Stimulated activated CD4-positive, alpha-beta T cell treated with anti-CD3 and anti-CD28 coated beads, TNF-alpha, amount 100 ng/mL, for 48 hours (primary cell): ENCODE data around the gene ZRANB1.

Source experiments
- DNase-seq, 3 donors: peaks; one replicate each; pipeline ENCODE4 v3.0.0-alpha.2; 2020; ENCODE audit warnings: low read depth in 3 of 3

Gene ZRANB1

GRCh38 chr10:124921261-124921660 lies 20.7 kb upstream of the ZRANB1 start:
- DNase-seq = no peak

- no peak for DNase-seq
Observed at GRCh38 chr10:124923684-124924083, 18.2 kb upstream of the ZRANB1 start.

DNA sequence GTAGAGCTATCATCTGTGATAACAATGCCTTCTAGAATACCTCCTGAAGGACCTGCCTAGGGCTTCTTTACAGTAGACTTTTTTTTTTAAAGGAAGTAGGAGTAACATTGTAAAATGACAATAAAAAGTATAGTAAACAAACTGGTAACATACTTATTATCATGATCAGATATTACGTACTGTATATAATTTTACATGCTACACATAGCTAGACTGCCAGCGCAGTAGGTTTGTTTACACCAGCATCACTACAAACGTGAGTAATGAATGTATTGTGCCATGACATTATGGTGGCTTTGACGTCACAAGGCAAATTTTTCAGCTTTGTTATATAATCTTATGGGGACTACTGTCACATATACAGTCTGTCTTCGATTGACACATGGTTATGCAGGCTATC lies 15.4 kb upstream of the ZRANB1 start:
- no peak for DNase-seq

GRCh38 chr10:124928087-124928486 lies 13.8 kb upstream of the ZRANB1 start:
- no peak for DNase-seq

DNA sequence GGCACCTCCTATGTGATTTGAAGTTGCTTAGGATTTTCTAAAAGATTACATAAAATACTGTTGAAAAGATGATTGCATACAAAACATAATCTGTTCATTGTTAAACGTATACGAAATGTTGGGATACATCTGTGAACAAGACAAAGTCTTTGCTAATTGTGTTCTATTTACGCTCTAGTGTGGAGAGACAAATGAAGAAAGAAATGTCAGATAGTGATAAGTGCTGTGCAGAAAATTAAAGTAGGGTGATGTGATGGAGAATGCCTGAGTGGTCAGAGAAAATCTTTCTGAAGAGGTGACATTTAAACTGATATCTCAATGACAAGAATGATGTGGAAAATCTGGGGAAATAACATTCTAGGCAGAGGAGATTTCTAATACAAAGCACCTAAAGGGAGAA lies 13.4 kb upstream of the ZRANB1 start:
- no peak for DNase-seq

DNA sequence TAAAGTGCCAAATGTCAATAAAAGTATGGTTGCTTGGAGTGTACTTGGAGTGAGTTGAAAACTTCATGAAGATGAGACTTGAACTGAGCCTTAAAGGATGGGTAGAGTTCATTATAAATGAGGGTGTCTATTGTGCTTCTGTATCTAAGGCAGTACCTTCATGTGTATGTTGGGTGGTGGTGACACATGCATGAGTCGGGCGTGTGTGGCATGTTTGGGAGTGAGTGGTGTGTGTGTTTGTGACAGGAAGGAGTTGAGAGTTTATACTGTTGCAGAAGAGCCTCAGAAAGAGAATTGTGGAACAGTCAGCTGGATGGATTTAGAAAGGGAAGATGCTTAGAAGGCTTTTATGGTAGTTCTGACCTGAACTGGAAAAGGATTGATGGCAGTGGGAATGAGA lies 6.0 kb upstream of the ZRANB1 start:
- DNase-seq = peak in 2 of 3 donors; percentile 13 to 26

GRCh38 chr10:124936813-124937212 lies 5.1 kb upstream of the ZRANB1 start:
- DNase-seq = no peak

DNA sequence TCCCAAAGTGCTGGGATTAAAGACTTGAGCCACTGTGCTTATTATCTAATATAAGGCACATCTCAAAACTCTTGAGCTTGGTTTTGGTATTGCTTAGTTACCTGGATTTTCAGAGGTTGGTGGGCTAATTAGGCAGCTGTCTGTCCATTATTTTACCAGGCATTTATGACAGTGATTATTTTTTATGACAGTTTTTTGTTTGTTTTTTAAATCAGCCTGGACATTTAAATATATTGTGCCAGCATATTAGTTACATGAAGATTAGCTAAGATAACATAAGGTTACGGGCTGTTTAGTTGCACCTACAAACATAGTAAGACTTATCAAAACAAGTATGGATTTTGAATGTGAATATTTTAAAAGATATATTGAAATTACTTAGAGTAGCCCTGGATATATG lies 2.6 kb upstream of the ZRANB1 start:
- DNase-seq = no peak

DNA sequence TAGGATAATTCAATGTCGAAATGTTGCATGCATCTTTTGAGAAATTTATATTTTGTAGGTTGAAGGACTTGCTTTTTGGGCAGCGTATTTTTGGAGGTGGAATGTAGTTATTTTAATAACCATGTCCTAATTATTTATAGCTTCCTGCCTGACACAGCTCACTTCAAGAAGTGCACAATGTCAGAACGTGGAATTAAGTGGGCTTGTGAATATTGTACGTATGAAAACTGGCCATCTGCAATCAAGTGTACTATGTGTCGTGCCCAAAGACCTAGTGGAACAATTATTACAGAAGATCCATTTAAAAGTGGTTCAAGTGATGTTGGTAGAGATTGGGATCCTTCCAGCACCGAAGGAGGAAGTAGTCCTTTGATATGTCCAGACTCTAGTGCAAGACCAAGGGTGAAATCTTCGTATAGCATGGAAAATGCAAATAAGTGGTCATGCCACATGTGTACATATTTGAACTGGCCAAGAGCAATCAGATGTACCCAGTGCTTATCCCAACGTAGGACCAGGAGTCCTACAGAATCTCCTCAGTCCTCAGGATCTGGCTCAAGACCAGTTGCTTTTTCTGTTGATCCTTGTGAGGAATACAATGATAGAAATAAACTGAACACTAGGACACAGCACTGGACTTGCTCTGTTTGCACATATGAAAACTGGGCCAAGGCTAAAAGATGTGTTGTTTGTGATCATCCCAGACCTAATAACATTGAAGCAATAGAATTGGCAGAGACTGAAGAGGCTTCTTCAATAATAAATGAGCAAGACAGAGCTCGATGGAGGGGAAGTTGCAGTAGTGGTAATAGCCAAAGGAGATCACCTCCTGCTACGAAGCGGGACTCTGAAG lies 620 bp downstream of the ZRANB1 start:
- no peak for DNase-seq

DNA sequence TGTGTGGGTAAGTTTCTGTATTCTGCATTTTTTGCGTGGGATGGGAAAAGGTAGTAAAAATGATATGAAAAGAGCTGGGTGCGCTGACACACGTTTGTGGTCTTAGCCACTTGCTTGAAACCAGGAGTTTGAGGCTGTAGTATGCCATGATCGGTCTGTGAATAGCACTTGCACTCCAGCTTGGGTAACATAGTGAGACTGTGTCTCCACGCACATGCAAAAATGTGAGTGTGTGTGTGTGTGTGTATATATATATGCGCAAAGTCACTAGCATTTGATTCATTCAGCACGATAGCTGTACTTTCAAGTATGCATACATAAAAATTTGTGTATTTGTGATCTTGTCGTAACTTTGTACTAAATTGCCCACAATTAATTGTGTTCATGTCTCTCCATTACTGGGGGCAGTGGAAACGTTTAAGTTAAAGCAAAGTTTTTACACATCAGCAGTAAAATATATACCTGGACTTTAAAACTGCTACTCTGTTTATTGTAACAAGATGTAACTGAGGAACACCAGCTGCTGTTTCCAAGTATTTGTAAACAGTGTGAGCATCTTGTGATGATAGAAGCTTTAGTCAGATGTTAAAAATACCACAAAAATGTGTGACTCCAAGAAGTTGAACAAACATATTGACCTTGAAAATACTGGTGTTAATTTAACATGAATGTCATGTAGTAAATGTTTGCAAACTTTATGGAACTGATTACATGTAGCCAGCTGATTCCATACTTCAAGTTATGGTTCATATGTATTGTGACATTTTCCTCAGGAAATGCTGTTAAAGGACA lies 1.6 kb downstream of the ZRANB1 start:
- DNase-seq = no peak

GRCh38 chr10:124944982-124945381 lies 3.1 kb downstream of the ZRANB1 start:
- no peak for DNase-seq

GRCh38 chr10:124946945-124947344 lies 5.0 kb downstream of the ZRANB1 start:
- no peak for DNase-seq

- no peak for DNase-seq
Observed at GRCh38 chr10:124949543-124949942, 7.6 kb downstream of the ZRANB1 start.

DNA sequence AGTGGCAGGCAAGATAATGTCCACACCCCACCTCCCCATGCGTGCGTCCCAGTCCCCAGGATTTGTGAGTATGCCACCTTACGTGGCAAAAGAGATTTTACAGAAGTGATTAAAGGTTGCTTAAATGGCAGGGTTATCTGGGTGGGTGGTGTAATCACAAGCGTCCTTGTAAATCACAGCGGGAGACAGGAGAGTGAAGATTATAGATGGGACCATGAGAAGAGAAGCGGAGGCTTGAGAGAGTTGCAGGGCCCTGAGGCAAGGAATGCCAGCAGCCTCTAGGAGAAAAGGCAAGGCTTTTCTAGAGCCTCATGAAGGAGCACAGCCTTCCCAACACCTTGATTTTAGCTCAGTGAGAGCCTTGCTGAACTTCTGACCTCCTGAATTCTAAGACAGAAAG lies 10.2 kb downstream of the ZRANB1 start:
- no peak for DNase-seq

GRCh38 chr10:124953421-124953820 lies 11.5 kb downstream of the ZRANB1 start:
- DNase-seq = no peak

DNA sequence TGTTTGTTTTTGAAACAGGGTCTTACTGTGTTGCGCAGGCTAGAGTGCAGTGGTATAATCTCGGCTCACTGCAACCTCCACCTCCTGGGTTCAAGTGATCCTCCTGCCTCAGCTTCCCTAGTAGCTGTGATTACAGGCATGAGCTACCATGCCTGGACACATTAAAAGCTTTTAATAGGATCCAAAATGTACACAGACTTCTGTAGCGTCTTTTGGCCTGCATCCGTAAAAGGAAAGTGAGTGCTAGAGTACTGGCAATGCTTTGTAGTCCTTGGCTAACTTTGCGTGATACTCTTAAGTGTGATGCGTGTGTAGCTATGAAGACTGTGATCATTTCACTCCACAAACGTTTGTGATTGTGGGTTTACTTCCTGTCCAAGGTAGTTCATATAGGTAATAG lies 13.3 kb downstream of the ZRANB1 start:
- DNase-seq = no peak

GRCh38 chr10:124955868-124956267 lies 13.9 kb downstream of the ZRANB1 start:
- DNase-seq = no peak

GRCh38 chr10:124956764-124957163 lies 14.8 kb downstream of the ZRANB1 start:
- DNase-seq = no peak

DNA sequence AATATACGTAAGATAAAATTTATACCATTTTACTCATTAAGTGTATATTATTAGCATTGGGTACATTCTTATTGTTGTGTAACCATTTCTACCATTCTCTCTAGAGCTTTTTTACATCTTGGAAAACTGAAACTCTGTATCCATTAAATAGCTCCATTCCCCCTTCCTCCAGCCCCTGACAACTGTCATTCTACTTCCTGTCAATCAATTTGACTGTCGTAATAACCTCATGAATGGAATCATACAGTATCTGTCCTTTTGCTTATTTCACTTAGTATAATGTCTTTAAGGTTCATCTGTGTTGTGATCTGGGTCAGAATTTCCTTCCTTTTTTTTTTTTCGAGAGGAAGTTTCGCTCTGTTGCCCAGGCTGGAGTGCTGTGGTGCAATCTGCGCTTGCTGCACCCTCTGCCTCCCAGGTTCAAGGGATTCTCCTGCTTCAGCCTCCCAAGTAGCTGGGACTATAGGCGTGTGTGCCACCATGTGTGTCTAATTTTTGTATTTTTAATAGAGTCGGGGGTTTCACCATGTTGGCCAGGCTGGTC lies 15.6 kb downstream of the ZRANB1 start:
- no peak for DNase-seq

- no peak for DNase-seq
Observed at GRCh38 chr10:124959564-124959963, 17.6 kb downstream of the ZRANB1 start.

GRCh38 chr10:124961248-124961570 lies 19.3 kb downstream of the ZRANB1 start:
- no peak for DNase-seq

GRCh38 chr10:124962421-124962820 lies 20.5 kb downstream of the ZRANB1 start:
- no peak for DNase-seq
